HG02763 (cell line): Measurements from ENCODE around the gene PILRB.
A peak's percentile ranks its signal among the peaks of the same experiment; 100 is the strongest.
"Not testable (repeated sequence)": the region's sequence is repeated elsewhere in the genome, so short reads cannot be mapped to it uniquely, and the experiment has no call there.

Experiments used
- ATAC-seq: cut with Tn5 transposase; IDR thresholded peaks from one replicate; pipeline ENCODE4 v1.9.1; 2021; ENCODE audit warnings: mild to moderate bottlenecking, moderate library complexity; ENCODE audit not compliant: unreplicated experiment

The PILRB gene

DNA sequence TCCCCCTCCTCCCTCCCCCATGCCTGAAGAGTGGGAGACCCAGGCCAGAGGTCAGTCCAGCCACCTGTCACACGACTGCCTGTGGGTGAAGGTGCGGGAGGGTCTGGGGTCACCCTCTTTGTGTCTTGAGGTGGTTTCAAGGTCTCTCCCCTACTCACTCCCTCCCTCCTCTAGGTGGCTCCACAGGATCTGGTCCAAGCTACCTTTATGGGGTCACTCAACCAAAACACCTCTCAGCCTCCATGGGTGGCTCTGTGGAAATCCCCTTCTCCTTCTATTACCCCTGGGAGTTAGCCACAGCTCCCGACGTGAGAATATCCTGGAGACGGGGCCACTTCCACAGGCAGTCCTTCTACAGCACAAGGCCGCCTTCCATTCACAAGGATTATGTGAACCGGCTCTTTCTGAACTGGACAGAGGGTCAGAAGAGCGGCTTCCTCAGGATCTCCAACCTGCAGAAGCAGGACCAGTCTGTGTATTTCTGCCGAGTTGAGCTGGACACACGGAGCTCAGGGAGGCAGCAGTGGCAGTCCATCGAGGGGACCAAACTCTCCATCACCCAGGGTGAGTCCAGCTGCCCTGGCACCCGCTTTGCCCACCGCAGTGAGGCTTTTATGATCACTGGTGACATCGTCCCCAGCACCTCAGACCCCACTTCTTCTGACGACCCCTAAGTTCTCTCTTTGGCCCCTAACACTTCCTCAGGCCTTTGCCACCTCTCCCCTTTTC, 16.1 kb downstream of the PILRB start:
- not testable (repeated sequence) for ATAC-seq

- no peak for ATAC-seq
Observed at GRCh38 chr7:100374601-100375000, 16.7 kb downstream of the PILRB start.

- no peak for ATAC-seq
Observed at GRCh38 chr7:100376066-100376465, 18.1 kb downstream of the PILRB start.

DNA sequence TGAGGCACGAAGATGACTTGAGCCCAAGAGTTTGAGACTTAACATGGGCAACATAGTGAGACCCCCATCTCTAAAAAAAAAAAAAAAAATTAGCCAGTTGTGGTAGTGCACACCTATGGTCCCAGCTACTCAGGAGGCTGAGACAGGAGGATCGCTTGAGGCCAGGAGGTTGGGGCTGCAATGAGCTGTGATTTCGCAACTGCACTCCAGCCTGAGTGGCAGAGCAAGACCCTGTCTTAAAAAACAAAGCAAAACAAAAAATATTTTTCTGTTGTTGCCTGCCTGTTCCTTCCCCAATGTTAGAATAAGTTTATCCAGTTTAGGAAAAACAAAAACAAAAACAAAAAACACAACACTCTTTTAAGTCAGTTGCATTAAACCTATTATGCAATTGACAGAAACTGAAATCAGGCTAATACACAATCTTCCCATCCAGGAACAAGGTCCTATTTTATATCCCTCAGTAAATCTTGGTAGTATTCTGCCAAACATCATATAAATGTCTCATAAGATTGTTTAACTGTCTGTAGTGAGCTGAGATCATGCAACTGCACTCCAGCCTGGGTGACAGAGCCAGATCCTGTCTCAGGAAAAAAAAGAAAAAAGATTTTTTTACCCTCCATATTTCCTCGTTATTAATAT, 20.3 kb downstream of the PILRB start:
- ATAC-seq = no peak

- no peak for ATAC-seq
Observed at GRCh38 chr7:100380196-100380595, 22.3 kb downstream of the PILRB start.

DNA sequence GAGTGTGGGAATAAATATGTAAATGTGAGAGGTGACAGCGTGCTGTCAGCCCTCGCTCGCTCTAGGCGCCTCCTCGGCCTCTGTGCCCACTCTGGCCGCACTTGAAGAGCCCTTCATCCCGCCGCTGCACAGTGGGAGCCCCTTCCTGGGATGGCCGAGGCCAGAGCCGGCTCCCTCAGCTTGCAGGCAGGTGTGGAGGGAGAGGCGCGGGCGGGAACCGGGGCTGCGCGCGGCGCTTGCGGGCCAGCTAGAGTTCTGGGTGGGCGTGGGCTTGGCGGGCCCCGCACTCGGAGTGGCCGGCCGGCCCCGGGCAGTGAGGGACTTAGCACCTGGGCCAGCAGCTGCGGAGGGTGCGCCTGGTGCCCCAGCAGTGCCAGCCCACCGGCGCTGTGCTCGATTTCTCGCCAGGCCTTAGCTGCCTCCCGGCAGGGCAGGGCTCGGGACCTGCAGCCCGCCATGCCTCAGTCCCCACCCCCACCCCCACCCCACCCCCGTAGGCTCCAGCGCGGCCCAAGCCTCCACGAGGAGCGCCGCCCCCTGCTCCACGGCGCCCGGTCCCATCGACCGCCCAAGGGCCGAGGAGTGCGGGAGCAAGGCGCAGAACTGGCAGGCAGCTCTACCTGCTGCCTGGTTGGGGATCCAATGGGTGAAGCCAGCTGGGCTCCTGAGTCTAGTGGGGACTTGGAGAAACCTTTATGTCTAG, 23.8 kb downstream of the PILRB start:
- ATAC-seq = not testable (repeated sequence)

- ATAC-seq = not testable (repeated sequence)
Observed at GRCh38 chr7:100382234-100382853, 24.4 kb downstream of the PILRB start.

DNA sequence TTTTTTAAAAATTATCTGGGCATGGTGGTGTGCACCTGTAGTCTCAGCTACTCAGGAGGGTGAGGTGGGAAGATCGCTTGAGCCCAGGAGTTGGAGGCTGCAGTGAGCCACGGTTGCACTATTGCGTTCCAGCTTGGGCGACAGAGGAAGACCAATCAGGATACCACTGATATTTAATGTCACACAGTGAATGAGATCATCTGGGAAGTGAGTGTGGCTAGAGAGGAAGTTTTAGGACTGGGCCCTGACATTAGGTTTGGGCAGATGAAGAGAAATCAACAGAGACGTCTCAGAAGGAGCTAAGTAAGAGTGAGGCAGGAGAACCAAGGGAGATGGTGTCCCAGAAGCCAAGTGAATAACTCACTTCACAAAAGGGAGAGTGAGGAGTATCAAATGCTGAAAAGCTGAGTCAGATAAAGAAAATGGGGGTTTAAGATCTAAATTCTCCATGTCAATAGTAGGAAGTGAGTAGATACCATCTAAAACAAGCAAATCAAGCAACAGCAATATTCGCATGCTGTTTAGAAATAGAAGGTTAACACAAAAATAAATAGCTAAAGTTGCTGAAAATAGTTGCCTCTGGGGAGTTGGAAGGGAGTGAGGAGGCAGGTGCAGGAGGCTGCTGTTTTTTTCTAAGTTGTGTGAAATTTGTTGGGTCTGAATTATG, 26.8 kb downstream of the PILRB start:
- no peak for ATAC-seq

DNA sequence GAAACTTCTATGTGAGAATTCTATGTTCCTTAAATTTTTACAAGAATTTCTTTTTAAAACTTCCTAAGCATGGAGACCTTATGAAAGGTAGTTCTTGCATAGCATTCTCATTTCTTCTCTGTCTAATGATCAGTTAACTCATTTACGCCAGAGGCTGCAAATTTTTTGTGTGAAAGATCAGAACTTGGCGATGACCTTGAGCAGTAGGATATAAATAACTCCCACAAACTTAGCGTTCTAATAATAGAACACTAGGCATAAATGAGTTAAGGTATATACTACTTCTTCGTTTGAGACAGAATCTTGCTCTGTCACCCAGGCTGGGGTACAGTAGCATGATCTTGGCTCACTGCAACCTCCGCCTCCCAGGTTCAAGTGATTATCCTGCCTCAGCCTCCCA, 29.0 kb downstream of the PILRB start:
- ATAC-seq = no peak

- no peak for ATAC-seq
Observed at GRCh38 chr7:100387695-100388094, 29.8 kb downstream of the PILRB start.

- ATAC-seq = no peak
Observed at GRCh38 chr7:100389437-100390088, 31.6 kb downstream of the PILRB start.

DNA sequence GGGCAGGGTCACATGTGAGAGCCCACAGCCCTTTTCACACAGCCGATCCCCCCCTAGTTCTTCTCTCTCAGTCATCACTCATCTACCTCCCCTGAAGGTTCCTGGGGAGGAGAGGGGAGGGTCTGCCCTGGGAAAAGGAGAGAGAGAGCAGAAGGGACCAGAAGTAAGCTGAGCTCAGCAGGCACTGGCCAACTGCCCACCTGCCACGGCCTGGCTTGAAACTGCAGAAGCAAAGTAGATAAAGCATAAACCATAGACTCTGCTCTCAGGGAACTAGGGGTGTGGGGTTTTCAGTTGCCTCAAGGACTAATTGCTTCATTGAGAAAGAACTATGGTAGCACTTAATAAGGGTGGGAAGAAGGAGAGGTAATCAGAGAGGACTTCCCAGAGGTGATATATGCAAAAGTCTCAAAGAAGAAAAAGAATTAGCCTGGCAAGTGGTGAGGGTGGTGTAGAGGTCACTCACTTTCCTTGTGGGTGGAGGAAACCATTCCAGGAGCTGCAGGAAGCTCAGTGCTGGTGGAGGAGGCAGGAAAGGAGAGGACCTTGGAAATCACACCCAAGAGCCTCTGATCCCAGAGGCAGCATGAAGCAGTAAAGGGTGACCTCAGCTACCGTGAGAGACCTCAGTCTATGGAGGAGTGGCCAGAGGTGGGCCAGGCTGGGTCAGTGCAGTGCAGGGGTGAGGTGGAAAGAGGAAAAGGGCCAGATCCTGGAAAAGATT, 32.5 kb downstream of the PILRB start:
- no peak for ATAC-seq

GRCh38 chr7:100393233-100393905, 35.5 kb downstream of the PILRB start:
- no peak for ATAC-seq

DNA sequence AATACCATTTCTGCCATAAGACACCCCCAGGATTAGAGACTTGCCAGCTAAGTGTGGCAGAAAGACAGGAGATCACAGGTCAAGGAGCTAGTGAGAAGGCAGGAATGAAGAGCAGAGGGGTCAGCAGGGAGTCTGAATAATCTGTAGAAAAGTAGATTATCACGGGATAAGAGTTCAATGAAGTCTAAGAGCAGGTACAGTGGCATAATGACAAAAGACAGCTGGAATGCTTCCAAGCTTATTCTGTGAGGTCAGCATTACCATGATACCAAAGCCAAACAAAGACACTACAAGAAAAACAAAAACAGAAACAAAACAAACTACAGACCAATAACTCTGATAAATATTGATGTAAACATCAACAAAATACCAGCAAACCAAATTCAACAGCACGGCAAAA, 36.2 kb downstream of the PILRB start:
- no peak for ATAC-seq

- ATAC-seq = peak; percentile 72
Observed at GRCh38 chr7:100396421-100396982, 38.6 kb downstream of the PILRB start.

- ATAC-seq = no peak
Observed at GRCh38 chr7:100397315-100398081, 39.6 kb downstream of the PILRB start.

DNA sequence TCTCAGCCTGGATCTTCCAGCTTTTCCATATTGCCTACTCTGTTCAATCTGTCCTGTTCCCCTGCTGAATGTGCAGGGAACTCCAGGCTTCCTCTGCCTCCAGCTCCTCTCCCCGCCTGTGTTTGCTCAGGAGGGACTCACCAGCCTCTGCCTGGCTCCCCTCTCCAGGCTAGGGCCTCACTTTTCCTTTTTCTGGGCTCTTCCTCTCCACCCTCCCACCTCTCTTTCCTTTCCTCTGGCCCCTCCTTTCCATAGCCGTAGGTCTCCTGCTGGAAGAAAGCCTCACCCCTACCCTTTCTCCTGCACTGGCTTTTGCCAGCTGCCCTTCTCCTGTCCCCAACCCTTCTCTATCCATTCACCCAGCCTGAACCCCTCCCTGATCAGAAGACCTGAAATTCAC, 40.3 kb downstream of the PILRB start:
- no peak for ATAC-seq

GRCh38 chr7:100400041-100400440, 42.1 kb downstream of the PILRB start:
- no peak for ATAC-seq
